Thyroid gland (tissue), 4 donors: ENCODE data around the gene HBM. TPM values are rescaled to one million over a fixed set of nuclear protein-coding genes. Genes with fewer than 3 reads are reported as not detected.
"Not testable (repeated sequence)": the region's sequence is repeated elsewhere in the genome, so short reads cannot be mapped to it uniquely, and the experiment has no call there.

Experiments
- DNase-seq, 2 donors: peaks; one replicate each; pipeline ENCODE4 v3.0.0-alpha.2; 2019
- H3K27ac ChIP-seq, 3 donors: fragments of 200-600 bp; sonication (generic); 1 replicate in 2 of 3; 2 replicates in 1 of 3; pipeline ENCODE4 v1.5.1; 2016 to 2019; ENCODE audit warnings: mild to moderate bottlenecking in 1 of 3, moderate library complexity in 1 of 3
- H3K27me3 ChIP-seq: fragments of 200-600 bp; sonication (generic); one replicate; pipeline ENCODE4 v1.5.1; 2019
- H3K36me3 ChIP-seq, 2 donors: fragments of 200-600 bp; sonication (generic); one replicate each; pipeline ENCODE4 v1.5.1; 2016 to 2019
- H3K4me1 ChIP-seq, 2 donors: fragments of 200-600 bp; sonication (generic); one replicate each; pipeline ENCODE4 v1.5.1; 2017 to 2019
- H3K4me3 ChIP-seq, 3 donors: fragments of 200-600 bp; sonication (generic); replicated peaks in 1 of 3; 1 replicate in 2 of 3; 2 replicates in 1 of 3; pipeline ENCODE4 v1.5.1; 2016; ENCODE audit warnings: mild to moderate bottlenecking in 1 of 3
- H3K9me3 ChIP-seq: fragments of 200-600 bp; sonication (generic); one replicate; pipeline ENCODE4 v1.5.1; 2017
- POLR2A ChIP-seq, 2 donors: fragments of 450-650 bp; IDR thresholded peaks; one replicate each; pipeline ENCODE4 v1.6.1; 2017; ENCODE audit warnings: antibody characterized with exemption in 2 of 2, mild to moderate bottlenecking in 2 of 2, moderate library complexity in 1 of 2
- WGBS, 2 donors: methylation state at CpG; one replicate each; pipeline ENCODE4 v1.1.5; 2017; 5-methylcytosine and 5-hydroxymethylcytosine counted together
- intact Hi-C: fragments of 100-400 bp; cut with DNase I; formaldehyde crosslinking; loops from one replicate; pipeline ENCODE4 v1.15.1; 2023
- total RNA-seq, 4 donors: library from RNA; depleted of rRNA; stranded (reverse); fragments of >200 nt; gene quantifications; one replicate each; pipeline ENCODE4 v1.2.3, GENCODE V29; 2016
- TF ChIP-seq, protein P1 (sequence below), 6 experiments: fragments of 200-600 bp in 3 of 6; fragments of 450-650 bp in 3 of 6; sonication (generic) in 3 of 6; IDR thresholded peaks; one replicate each; pipeline ENCODE4 v1.5.1; 2016 to 2019; ENCODE audit warnings: antibody characterized with exemption in 6 of 6, mild to moderate bottlenecking in 2 of 6, inconsistent platforms in 1 of 6, moderate library complexity in 1 of 6

Gene HBM
- total RNA-seq, 4 donors from 2014 or later = not detected

DNA sequence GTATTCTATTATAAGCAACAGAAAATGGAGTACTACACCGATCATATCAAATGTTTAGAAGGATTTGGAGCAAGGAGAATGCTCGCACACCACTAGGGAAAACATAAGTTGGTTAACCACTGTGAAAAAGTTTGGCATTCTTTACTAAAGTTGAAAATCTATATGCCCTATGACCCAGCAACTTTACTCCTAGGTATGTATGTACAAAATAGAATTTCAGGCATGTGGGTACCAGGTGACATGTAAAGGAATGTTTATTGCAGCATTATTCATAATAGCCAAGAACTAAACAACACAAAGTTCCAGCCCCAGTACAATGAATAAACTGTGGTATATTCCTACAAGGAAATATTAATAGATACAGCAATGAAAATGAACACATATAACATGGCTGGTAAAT is 19.1 kb upstream of the HBM start:
- TF ChIP-seq, protein P1, sequence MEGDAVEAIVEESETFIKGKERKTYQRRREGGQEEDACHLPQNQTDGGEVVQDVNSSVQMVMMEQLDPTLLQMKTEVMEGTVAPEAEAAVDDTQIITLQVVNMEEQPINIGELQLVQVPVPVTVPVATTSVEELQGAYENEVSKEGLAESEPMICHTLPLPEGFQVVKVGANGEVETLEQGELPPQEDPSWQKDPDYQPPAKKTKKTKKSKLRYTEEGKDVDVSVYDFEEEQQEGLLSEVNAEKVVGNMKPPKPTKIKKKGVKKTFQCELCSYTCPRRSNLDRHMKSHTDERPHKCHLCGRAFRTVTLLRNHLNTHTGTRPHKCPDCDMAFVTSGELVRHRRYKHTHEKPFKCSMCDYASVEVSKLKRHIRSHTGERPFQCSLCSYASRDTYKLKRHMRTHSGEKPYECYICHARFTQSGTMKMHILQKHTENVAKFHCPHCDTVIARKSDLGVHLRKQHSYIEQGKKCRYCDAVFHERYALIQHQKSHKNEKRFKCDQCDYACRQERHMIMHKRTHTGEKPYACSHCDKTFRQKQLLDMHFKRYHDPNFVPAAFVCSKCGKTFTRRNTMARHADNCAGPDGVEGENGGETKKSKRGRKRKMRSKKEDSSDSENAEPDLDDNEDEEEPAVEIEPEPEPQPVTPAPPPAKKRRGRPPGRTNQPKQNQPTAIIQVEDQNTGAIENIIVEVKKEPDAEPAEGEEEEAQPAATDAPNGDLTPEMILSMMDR (IDR thresholded peaks at IDR 0.05) = no peak
- TF ChIP-seq POLR2A (IDR thresholded peaks at IDR 0.05) = no peak
- intact Hi-C loops = no loop called here
- no peak overlapping the region for H3K4me3 ChIP-seq
- no peaks in the 10 kb centered on the region for H3K9me3 ChIP-seq
- 93 to 94% methylated on average over 2 of the region's 2 CpGs for WGBS, 2 donors
- no peaks in the 10 kb centered on the region for H3K4me1 ChIP-seq
- no peaks in the 10 kb centered on the region for H3K36me3 ChIP-seq
- no peak overlapping the region for H3K27ac ChIP-seq
- DNase-seq = no peak
- H3K27me3 ChIP-seq = no peaks in the 10 kb centered on the region

DNA sequence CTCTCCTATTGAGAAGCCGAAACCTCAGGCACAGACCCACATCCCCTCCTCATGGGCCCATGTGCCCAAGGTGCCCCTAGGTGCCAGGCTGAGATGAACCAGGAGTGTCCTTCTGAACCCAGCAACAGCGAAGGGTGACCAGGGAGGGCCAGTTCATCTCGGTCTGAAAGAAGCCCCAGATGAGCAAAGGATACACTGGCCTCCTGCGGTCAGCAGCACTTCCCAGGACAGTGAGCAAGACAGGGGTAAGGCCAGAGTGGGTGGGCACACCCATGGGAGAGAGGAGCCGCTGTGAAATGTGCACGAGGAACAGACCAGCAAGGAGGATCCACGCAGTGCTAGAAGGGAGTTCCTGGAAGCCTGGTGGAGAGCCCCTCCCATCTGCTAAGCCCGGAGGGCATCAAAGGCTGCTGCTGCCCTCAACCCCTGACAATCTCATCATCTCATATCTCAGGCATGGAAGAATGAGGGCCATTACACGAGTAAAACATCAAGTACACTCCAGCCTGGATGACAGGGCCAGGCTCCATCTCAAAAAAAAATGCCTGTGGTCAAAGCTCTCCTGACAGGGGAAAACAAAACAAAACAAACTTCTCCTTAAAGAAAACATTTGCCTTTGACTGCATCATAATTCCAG is 16.6 kb upstream of the HBM start:
- Histone ChIP-seq H3K27ac (no peak overlapping the region), H3K4me1 (peaks cover 0 to under 1% of the 10 kb centered on the region in 2 donors), H3K27me3 (no peaks in the 10 kb centered on the region), H3K4me3 (no peak overlapping the region), H3K36me3 (no peaks in the 10 kb centered on the region), H3K9me3 (no peaks in the 10 kb centered on the region)
- intact Hi-C loops = no loop called here
- TF ChIP-seq, protein P1 (IDR thresholded peaks at IDR 0.05) = no peak
- TF ChIP-seq POLR2A (IDR thresholded peaks at IDR 0.05) = no peak
- 35 to 44% methylated on average over 9 of the region's 9 CpGs for WGBS, 2 donors
- DNase-seq = no peak

- no peaks in the 10 kb centered on the region for H3K9me3 ChIP-seq
- WGBS, 2 donors = 70 to 78% methylated on average over 11 to 16 of the region's 17 CpGs
- intact Hi-C loops = no loop called here
Measured at GRCh38 chr16:152141-153128, 13.3 kb upstream of the HBM start, which contains the start of gene HBZ. HBZ (plus strand) TSS chr16:152644; CDS start chr16:152910, 266 bp downstream.

GRCh38 chr16:153129-153521 is 12.7 kb upstream of the HBM start:
- H3K9me3 ChIP-seq, H3K36me3 ChIP-seq, H3K4me1 ChIP-seq, DNase-seq, H3K27ac ChIP-seq, intact Hi-C loops, H3K4me3 ChIP-seq, H3K27me3 ChIP-seq: not testable (repeated sequence)
- 53 to 83% methylated on average over 4 to 5 of the region's 6 CpGs for WGBS, 2 donors

More at GRCh38 chr16:152141-153128, 13.3 kb upstream of the HBM start, which contains the start of gene HBZ:
- Histone ChIP-seq H3K27ac (no peak within 1 kb of the TSS), H3K4me1 (peaks cover 5 to 9% of the 10 kb centered on the region in 2 donors), H3K4me3 (no peak within 1 kb of the TSS), H3K27me3 (peaks cover 8% of the 10 kb centered on the region), H3K36me3 (no peaks in the 10 kb centered on the region)
- TF ChIP-seq POLR2A (IDR thresholded peaks at IDR 0.05) = no peak
- TF ChIP-seq, protein P1 (IDR thresholded peaks at IDR 0.05) = no peak
- DNase-seq = no peak

- WGBS, 2 donors = no CpG with 5 or more reads among the region's 74 CpGs
- not testable (repeated sequence) for H3K27me3 ChIP-seq
Measured at GRCh38 chr16:153550-154216, 12.1 kb upstream of the HBM start.

More at GRCh38 chr16:153550-154216, 12.1 kb upstream of the HBM start:
- H3K4me3 ChIP-seq, H3K4me1 ChIP-seq, H3K9me3 ChIP-seq, intact Hi-C loops, H3K36me3 ChIP-seq, DNase-seq, H3K27ac ChIP-seq: not testable (repeated sequence)
